GM21717 (cell line): ENCODE data around the gene SLIT3.

ENCODE experiments used
- ATAC-seq: cut with Tn5 transposase; IDR thresholded peaks from one replicate; pipeline ENCODE4 v1.9.1; 2021; ENCODE audit warnings: mild to moderate bottlenecking, moderate library complexity; ENCODE audit not compliant: unreplicated experiment

SLIT3 gene

GRCh38 chr5:168847511-168848073 lies 453.3 kb downstream of the SLIT3 start:
- ATAC-seq: no peak

DNA sequence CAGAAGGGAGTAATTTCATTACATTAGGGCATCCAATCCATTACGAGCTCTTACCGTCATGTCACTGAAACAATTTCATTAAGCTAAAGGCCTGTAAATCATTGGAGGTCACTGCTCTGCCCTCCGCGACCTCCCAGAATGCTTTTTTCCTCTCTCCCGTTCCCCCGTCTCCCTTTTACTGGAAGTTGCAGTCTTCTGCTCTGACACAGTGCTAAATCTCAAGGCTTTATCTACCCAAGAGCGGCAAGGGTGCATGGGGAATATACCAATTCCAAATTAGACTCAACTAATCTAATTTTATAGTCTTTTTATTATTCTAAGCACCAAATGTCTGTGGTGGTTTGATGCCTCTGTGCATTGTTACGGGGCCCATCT lies 456.0 kb downstream of the SLIT3 start:
- no peak for ATAC-seq

GRCh38 chr5:168844016-168844921 lies 456.7 kb downstream of the SLIT3 start:
- no peak for ATAC-seq

- ATAC-seq: no peak
Observed at GRCh38 chr5:168843277-168844015, 457.5 kb downstream of the SLIT3 start.

DNA sequence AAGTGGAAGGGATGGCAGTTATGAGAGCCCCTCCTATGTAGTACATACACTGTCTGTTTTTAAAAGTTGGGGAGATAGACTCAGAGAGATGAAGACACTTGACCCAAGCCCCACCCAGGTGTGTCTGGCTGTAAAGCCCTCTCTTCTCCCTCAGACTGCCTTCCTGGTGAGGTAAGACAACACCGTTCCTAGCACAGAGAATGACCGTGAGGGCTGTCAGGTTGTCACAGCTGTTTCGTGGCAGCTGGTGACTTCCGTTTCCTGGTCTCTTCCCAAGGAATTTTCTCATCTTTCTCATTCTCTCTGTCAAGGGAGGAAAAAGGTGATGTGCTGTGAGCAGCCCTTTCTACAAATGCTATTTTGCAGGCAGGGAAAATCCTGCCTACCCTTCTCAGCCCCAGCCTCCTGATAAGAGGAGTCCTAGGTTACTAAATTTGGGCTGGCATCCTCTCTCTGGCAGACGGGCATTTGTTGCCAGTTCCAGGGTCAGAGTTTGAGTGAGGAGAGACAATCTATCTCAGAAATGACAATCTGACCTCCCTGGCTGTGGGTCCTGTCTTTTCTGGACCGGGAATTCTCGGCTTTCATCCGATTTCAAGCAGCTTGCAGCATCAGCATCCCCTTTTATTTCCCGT lies 458.3 kb downstream of the SLIT3 start:
- ATAC-seq: no peak

DNA sequence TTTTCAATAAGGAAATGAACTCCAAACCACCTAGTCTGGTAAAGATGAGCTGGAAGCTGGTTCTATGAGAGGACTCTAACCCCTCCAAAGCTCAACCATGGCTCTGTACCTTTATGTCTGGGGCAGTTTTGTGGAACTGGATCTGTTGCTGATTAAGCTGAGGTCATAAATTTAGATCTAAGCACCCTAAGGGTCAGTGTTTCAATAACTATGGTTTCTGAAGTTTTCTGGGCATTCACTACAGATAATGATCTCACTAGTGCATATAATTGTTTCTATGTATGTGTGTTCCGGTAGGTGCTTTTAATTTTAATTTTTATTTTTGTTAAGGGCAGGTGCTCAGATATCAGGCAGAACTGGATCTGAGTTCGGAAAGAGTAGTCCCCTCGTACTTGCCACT lies 463.1 kb downstream of the SLIT3 start:
- no peak for ATAC-seq

DNA sequence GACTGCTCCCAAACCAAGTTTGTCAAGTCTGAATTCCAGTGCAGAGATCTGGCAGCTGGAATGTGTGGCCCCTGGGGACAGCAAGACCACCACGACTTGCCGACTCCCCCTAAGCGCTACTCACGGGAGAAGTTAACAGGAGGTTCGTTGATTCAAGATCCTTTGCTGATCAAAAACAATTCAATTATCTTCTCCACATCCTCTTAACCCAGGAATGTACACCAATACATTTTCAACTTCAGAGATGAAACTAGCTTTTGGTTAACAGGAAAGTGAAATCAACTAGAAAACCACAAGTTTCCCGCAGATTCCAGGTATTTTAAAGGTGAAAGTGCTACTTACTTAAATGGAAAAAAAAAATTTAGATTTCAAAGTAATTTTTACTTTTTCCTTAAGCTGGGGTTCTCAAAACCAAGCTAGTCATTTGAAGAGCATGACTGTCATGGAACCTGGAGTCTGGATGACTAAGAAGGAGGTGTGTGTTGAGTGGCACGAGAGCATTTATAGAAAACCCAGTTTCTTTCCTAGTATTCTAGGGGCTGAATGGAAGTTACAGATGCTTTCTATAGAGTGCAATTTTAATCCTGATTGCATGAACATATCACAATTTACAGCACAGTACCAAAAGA lies 464.2 kb downstream of the SLIT3 start:
- no peak for ATAC-seq

DNA sequence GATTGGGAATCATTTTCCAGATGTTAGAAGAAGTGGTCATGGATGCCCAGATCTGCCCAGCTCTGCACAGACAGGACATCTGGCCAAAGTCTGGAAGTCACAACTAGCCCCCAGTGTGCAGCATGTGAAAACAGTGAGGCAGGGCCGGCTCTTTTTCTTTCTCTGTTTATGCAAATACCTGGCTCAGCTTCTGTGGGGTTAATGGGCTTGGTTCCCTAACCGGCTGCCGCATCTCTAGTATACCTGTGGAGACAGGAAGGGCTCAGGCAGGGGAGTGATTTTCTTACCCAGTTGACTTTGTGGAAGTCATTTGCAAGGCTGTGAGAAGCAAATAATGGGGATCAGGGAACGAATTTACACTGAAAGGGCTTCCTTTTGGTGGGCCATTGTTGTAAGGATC lies 467.0 kb downstream of the SLIT3 start:
- ATAC-seq: no peak

- no peak for ATAC-seq
Observed at GRCh38 chr5:168833383-168833782, 467.6 kb downstream of the SLIT3 start.

GRCh38 chr5:168832308-168832707 lies 468.6 kb downstream of the SLIT3 start:
- ATAC-seq: no peak

- no peak for ATAC-seq
Observed at GRCh38 chr5:168831383-168831782, 469.6 kb downstream of the SLIT3 start.

DNA sequence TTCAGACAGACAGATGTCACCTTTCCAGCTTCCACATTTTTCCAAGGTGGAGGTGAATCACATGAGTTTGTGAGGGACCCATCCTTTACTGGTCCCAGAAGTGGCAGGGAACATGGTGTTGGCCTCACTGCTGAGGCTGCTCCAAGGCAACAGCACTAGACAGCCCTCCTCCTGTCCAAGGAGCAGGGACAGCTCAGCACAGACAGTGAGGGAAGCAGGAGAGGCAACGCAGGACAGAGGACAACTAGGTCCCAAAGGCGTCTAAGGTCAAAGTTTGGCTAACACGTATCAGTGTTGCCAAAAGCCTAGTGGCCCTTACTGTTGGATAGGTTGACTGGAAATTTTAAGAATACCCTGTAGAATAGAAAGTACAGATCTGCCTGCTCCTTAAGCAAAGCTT lies 470.1 kb downstream of the SLIT3 start:
- ATAC-seq: no peak

DNA sequence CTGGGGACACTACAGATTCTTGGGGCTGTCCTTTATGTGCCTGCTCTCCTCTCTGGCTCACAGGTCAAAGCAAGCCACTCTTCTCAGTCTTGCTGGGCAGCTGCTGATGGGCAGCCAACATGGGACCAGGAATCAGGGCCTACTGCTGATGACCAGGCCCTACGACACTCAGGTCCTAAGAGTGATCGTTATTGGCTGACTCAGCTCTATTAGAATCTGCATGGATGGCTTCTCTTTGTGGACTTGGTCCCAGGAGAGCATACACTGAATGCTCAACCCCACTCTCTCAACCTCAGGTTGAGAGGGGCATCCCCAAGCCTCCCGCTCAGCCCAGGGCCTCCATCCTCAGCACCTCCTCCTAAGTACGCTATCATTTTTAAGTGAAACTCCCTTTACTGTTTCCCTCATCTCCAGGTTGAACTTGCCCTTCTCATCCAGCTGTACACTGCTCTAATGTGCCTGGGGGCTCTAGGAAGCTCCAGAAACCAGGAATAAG lies 471.0 kb downstream of the SLIT3 start:
- no peak for ATAC-seq

DNA sequence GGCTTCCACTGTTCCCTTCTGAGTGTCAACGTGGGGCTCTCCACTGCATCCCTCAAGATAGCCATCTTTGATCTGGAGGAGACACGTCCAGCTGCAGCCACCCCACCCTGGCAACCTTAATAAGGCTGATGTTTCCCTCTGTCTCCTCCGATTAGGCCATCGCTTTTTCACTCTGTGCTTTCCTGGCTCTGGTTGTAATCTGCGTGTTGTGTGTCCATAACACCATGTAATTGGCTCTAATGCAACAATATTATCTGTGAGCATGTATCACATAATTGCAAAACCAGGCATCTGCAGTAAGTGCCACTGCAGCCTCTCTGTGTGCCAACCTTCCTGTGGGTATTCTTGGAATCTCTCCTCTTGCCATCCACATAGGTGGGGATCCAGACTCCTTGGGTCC lies 471.9 kb downstream of the SLIT3 start:
- ATAC-seq: no peak

DNA sequence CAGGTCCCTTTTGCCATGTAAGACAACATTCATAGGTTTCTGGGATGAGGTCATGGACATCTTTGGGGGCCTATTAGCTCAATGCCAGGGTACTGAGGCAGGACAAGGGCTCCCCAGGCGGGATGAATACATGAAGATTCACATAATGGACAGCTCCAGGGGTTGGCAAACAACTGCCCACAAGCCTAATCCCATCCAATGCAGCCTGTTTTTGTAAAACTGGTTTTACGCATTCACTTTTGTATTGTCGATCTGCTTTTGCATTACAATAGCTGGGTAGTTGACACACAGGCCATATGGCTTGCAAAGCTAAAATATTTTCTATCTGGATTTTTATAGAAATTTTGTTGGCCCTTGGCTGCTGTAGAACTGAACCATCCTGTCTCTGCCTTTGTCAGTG lies 473.3 kb downstream of the SLIT3 start:
- no peak for ATAC-seq

- no peak for ATAC-seq
Observed at GRCh38 chr5:168826246-168826725, 474.7 kb downstream of the SLIT3 start.

GRCh38 chr5:168822745-168823281 lies 478.1 kb downstream of the SLIT3 start:
- ATAC-seq: no peak

DNA sequence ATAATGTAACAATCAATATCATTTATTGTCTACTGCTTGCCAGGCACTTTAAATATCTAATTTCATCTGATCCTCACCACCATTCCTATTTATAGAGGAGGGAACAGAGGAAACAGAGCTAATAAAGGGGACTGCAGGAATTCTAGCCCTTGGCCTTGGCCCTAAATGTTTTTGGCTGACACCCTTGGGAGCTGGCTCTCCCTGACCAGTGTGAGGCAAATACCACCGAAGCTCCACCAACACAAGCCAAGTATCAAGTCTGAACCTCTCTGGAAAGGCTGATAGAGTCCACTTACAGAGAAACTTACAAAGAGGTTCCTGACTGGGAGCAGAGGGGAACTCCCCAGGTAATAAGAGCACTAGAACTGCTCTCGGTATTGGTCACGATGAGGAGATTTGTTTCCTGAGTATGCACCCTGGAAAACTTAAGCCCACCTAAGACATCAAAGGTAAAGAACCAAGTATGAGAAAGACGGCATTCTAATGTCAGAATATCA lies 478.6 kb downstream of the SLIT3 start:
- ATAC-seq: no peak

DNA sequence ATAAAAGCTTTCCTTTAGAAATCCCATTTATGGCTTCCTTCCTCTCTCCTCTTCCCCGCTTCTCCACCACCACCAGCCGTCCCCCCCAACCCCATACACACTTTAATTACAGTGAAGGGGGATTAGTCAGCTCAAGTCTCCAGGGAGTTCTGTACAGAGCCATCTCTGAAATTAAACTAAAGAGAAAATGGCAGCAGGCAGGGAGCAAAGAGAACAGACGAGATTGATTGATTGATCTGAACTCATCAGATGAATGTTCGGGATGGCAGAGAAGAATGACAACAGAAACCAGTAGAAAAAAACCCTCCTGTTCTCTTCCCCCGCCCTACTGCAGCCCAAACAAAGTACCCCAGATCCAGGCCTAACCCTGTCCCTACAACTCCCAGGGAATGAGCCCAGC lies 480.1 kb downstream of the SLIT3 start:
- ATAC-seq: no peak

GRCh38 chr5:168819004-168819621 lies 481.8 kb downstream of the SLIT3 start:
- no peak for ATAC-seq
